Measurements from ENCODE around the gene SUDS3. TPM values are rescaled to one million over a fixed set of nuclear protein-coding genes. Genes with fewer than 3 reads are reported as not detected.

The SUDS3 gene
- total RNA-seq, 1 experiment from 2014 or later: 50.5 TPM

DNA sequence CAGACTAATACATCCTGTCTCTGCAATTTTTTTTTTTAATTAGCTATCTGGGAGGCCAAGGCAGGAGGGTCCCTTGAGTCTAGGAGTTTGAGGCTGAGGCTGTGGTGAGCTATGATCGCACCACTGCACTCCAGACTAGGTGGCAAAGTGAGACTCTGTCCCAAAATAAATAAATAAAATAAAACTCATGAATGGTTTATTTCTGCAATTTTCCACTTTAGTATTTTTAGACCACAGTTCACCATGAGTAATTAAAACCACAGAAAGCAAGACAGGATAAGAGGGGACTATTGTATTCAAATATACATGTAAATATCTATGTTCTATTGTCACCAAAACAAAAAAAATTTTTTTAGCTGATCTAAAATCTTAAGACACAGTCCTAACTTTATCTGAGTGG is 21.5 kb upstream of the SUDS3 start:
- no CpG with 5 or more reads among the region's 1 CpG for WGBS (ENCODE audit: extremely low coverage, insufficient read length, low lambda C conversion rate)

More for the DNA sequence above, 21.5 kb upstream of the SUDS3 start:
- Histone ChIP-seq H3K14ac (ENCODE audit: insufficient read depth, low read length) (no peak overlapping the region), H3K23ac (ENCODE audit: insufficient read length, low read depth, low read length) (no peak overlapping the region), H3K27me3 (ENCODE audit: insufficient read depth, low read length) (no peaks in the 10 kb centered on the region), H3K9ac (ENCODE audit: extremely low read depth, insufficient read length, low read length) (no peak overlapping the region), H4K91ac (ENCODE audit: insufficient read length, low read depth, low read length) (no peak overlapping the region), H3K4me2 (ENCODE audit: insufficient read depth, insufficient read length, low read length) (no peak overlapping the region), H3K4me1 (ENCODE audit: insufficient read depth, low read length) (no peaks in the 10 kb centered on the region; the same call in 1 of the 2 replicates), H2BK20ac (ENCODE audit: low read depth, low read length, poor library complexity, severe bottlenecking) (no peak overlapping the region), H3K9me3 (ENCODE audit: control insufficient read depth, low read depth, low read length) (no peaks in the 10 kb centered on the region), H3K79me1 (ENCODE audit: insufficient read depth, low read depth, low read length, poor library complexity, severe bottlenecking) (no peaks in the 10 kb centered on the region), H3K27ac (ENCODE audit: insufficient read length, low read depth, low read length) (no peak overlapping the region), H2BK5ac (ENCODE audit: insufficient read length, low read length) (no peak overlapping the region), H2AK5ac (ENCODE audit: insufficient read length, low read length) (no peak overlapping the region), H2BK12ac (ENCODE audit: insufficient read length, low read depth, low read length) (no peak overlapping the region), H3K79me2 (ENCODE audit: insufficient read depth, low read length) (no peaks in the 10 kb centered on the region), H4K8ac (replicated peaks; ENCODE audit: insufficient read length, low read depth, low read length) (no peak overlapping the region), H2BK120ac (ENCODE audit: low read depth, low read length, poor library complexity, severe bottlenecking) (no peak overlapping the region), H3T11ph (ENCODE audit: low read length) (no peak overlapping the region), H2AFZ (ENCODE audit: low read length) (no peak overlapping the region), H3K4ac (ENCODE audit: low read depth, low read length) (no peak overlapping the region), H2BK15ac (ENCODE audit: low read depth, low read length) (no peak overlapping the region), H3K18ac (ENCODE audit: insufficient read length, low read depth, low read length) (no peak overlapping the region), H4K20me1 (ENCODE audit: control insufficient read depth, insufficient read depth, insufficient read length) (no peaks in the 10 kb centered on the region), H4K5ac (ENCODE audit: insufficient read length, low read depth, low read length) (no peak overlapping the region), H3K56ac (ENCODE audit: insufficient read length, low read depth, low read length) (no peak overlapping the region), H3K23me2 (ENCODE audit: insufficient read length, low read depth, low read length, poor library complexity, severe bottlenecking) (no peaks in the 10 kb centered on the region)
- 0 out of 2 replicates have a peak, but pooled peaks cover 1% of the 10 kb centered on the region for H3K27me3 Mint-ChIP-seq (ENCODE audit: low read depth)
- no peak overlapping the region for H3K4me3 Mint-ChIP-seq
- DNase-seq: no peak
- no peak overlapping the region; a peak in 1 of 7 replicates for H3K27ac Mint-ChIP-seq
- H3K4me1 Mint-ChIP-seq: peaks cover 0 to 7% of the 10 kb centered on the region in 2 experiments; a peak in 1 of 4 replicates
- peaks cover 3 to 10% of the 10 kb centered on the region in 2 experiments; a peak in 4 of 5 replicates for H3K9me3 Mint-ChIP-seq
- peaks cover 0 to 2% (median 0%) of the 10 kb centered on the region in 3 experiments; a peak in 3 of 7 replicates for H3K36me3 Mint-ChIP-seq (ENCODE audit: insufficient read depth in 1 of 3, low read depth in 3 of 3)
- TF ChIP-seq, protein P1, sequence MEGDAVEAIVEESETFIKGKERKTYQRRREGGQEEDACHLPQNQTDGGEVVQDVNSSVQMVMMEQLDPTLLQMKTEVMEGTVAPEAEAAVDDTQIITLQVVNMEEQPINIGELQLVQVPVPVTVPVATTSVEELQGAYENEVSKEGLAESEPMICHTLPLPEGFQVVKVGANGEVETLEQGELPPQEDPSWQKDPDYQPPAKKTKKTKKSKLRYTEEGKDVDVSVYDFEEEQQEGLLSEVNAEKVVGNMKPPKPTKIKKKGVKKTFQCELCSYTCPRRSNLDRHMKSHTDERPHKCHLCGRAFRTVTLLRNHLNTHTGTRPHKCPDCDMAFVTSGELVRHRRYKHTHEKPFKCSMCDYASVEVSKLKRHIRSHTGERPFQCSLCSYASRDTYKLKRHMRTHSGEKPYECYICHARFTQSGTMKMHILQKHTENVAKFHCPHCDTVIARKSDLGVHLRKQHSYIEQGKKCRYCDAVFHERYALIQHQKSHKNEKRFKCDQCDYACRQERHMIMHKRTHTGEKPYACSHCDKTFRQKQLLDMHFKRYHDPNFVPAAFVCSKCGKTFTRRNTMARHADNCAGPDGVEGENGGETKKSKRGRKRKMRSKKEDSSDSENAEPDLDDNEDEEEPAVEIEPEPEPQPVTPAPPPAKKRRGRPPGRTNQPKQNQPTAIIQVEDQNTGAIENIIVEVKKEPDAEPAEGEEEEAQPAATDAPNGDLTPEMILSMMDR (conservative IDR thresholded peaks at IDR 0.05): no peak
